ENCODE measurements around the gene NUDT9.

NUDT9 gene

GRCh38 chr4:87506974-87507701 lies 84.8 kb downstream of the NUDT9 start:
- no peak for DNase-seq (ENCODE audit: low spot score)

Small RNAs within 50 kb of the gene (small RNA-seq; reads per million reads assigned to genes)
- gene RN7SL681P: 0 to 0.04 reads per million in 2 experiments
